SHP77 (cell line): ENCODE measurements around the gene ASB13.
"Not testable (repeated sequence)": the region's sequence is repeated elsewhere in the genome, so short reads cannot be mapped to it uniquely, and the experiment has no call there.

Source experiments
- DNase-seq, 2 experiments: peaks; one replicate each; lab custom pipeline; 2025; lab: John Stamatoyannopoulos, UW

The ASB13 gene

GRCh38 chr10:5623081-5623748 lies 43.2 kb downstream of the ASB13 start:
- DNase-seq = peak; percentile 62 to 79

DNA sequence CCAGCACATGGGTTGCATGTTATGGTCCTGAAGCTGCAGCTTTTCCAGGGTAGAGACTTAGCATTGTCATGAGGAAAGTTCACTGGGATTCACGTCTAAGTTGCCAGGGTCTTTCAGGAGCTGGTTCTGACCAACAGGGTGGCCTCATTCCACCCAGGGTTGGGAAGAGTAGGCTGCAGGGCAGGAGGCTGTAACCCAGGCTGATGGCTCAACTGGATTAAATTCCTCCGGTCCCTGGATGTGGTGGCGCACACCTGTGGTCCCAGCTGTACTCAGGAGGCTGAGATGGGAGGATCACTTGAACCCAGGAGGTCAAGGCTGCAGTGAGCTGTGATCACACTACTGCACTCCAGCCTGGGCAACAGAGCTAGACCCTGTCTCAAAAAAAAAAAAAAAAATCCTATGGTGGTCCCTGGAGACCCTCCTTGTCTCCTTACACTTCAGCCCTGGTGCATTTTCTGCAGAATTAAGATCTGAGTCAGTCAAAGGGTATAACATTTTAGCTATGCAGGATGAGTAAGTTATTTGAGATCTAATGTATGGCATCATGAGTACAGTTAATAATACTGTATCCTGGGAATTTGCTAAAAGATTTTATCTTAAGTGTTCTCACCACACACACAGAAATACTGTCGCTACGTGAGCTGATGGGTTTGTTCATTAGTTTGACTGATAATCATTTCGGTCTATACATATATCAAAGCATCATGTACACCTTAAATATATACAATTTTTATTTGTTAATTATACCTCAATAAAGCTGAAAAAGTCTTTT lies 44.0 kb downstream of the ASB13 start:
- no peak for DNase-seq

DNA sequence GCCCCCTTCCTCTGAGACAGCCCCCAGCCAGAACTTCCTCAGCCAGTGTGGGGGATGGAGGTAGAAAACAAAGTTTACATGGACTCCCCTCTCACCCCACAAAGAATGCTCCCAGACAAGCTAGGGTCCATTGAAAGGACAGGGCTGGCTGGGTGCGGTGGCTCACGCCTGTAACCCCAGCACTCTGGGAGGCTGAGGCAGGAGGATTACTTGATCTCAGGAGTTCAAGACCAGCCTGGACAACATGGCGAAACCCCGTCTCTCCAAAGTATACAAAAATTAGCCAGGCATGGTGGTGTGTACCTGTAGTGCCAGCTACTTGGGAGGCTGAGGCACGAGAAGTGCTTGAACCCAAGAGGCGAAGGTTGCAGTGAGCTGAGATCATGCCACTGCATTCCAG lies 45.0 kb downstream of the ASB13 start:
- DNase-seq = not testable (repeated sequence)

GRCh38 chr10:5620966-5621365 lies 45.4 kb downstream of the ASB13 start:
- no peak for DNase-seq

DNA sequence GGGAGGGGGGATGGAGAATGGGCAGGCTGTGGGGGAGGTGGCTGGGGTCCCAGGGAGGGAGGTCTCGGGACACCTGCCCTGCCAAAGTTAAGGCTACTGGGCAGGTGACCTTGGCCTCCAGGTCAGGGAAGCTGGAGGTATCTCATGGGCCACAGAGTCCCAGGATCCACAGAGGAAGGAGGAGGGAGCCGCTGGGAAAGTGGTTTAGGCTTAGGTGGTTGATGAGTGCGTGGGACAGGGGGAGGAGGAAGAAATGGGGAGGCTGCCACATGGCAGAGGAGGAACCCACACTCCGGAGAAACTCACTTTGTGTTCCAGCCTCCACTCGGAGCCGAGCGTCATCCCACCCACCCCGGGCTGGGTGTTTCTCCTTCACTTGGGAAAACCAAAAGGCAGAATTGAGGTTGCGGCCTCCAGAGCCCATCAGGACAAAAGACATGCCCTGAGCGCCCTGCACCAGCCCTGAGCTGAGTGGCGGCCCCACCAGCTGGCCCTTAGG lies 46.1 kb downstream of the ASB13 start:
- no peak for DNase-seq

GRCh38 chr10:5619362-5620211 lies 46.8 kb downstream of the ASB13 start:
- no peak for DNase-seq

GRCh38 chr10:5618829-5619228 lies 47.6 kb downstream of the ASB13 start:
- DNase-seq = no peak

- DNase-seq = no peak
These were observed 48.4 kb downstream of the ASB13 start for GRCh38 chr10:5618042-5618441.

GRCh38 chr10:5617521-5617920 lies 48.9 kb downstream of the ASB13 start:
- DNase-seq = no peak

DNA sequence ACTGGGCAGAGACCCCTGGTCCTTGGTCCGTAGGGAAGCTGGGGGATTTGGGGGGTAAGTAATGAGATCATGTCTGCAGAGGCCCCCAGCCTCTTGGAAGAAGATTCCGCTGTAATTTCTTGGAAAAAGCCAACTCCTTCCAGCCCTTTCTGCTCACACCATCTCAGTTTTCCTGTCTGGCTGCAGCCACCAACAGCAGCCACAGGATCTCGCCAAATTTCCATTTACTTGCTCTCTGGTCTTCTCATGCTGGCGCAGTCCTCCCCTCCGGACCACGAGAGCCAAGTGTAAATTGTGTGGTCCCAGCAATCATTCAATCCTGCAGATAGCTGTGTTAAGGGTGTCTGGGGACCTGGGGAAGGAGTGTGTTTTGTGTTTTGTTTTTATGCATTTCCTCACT lies 49.6 kb downstream of the ASB13 start:
- no peak for DNase-seq

DNA sequence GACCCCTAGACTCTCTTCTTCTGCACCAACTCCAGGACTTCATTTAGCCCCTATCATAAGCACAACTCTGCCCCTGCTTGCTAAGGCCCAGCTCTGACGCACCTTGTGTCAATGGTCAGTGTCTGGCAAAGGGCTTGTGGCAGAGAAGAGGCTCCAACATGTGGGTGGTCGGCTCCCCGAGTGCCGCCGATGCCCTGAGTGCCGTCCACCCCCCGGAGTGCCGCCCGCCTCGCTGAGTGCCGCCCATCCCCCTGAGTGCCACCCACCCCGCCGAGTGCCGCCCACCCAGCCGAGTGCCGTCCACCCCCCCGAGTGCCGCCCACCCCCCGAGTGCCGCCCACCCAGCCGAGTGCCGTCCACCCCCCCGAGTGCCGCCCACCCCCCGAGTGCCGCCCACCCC lies 50.3 kb downstream of the ASB13 start:
- DNase-seq = no peak

GRCh38 chr10:5615316-5615715 lies 51.1 kb downstream of the ASB13 start:
- DNase-seq = no peak

DNA sequence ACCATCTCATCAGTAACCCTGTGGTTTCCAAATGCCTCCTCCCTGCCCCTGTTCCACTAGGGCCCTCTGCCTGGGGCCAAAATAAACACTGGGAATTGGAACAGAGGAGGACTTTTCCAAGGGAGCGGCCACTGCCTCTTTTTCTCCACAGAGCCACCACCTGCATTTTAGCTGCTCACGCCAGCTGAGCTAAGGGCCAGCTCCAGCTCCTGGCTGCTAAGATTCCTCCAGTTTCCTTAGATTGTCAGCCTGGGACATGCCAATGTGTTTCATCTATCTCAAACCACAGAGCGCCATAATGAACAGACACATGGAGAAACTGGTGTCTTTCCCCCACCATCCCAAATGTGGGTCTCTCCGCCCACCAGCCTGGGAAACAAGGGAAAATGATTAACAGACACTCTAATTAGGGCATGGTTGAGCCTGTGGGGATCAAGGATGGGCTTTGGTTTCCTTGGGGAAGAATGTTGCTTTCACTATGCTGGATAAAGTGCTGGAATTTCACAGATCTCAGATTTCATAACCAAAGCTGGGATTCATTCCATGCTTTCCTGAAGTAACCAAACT lies 52.2 kb downstream of the ASB13 start:
- DNase-seq = no peak

- DNase-seq = no peak
These were observed 52.8 kb downstream of the ASB13 start for GRCh38 chr10:5613481-5614154.

- peak in 1 of 2 experiments; percentile 54 for DNase-seq
These were observed 54.3 kb downstream of the ASB13 start for GRCh38 chr10:5611899-5612680.

DNA sequence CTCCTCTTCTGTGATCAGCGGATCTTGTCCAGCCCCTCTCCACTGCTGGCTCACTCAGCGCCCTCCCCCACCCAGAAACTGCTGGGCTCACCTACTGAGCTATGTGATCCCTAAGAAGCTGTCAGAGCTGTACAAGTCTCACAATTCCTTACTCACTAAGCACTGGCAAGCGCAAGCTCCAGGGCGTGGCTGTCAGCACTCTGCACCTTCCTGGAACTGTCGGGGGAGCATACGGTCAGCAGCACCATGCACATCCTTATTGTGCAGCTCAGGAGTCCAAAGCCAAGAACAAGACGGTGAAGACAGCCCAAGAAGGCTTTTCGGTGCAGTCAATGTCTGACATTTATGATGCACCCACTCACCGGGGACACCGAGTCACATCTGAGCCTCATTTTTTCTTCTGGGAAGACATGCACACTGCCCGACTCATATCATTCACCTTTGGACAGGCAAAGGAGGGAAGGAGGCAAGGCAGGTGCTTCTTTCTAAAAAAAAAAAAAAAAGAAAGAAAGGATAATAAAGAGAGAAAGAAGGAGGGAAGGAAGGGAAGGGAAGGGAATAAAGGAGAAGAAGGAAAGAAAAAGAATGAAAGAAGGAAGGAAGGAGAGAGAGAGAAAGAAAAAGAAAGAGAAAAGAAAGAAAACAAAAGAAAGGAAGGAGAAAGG lies 56.3 kb downstream of the ASB13 start:
- DNase-seq = no peak

DNA sequence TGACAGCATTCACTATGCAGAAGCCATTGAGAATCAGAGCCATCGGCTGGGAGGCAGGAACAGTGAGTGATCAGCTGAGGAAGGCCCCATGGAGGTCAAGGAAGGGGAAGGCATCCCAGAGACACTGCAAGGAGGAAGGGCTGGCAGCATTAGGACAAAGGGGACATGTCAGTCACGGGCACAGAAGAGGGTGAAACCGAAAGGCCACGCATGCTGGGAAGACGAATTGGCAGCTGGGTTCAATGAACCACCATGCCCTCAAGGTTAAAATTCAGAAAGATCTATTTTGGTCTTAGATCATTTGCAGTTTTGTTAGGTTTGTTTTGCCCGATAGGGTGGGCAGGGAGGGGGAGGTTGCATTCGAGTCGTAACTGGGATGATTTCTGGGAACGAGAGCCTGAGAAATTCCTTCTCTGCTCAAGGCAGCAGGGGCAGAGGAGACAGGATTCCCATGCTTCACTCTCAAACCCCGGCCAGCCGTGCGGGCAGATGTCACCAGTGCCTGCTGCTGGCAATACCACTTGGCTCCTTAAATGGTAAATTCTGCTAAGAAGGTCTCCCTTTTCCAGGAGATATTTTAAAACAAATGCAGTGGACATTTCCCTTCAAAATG lies 57.7 kb downstream of the ASB13 start:
- DNase-seq = no peak

DNA sequence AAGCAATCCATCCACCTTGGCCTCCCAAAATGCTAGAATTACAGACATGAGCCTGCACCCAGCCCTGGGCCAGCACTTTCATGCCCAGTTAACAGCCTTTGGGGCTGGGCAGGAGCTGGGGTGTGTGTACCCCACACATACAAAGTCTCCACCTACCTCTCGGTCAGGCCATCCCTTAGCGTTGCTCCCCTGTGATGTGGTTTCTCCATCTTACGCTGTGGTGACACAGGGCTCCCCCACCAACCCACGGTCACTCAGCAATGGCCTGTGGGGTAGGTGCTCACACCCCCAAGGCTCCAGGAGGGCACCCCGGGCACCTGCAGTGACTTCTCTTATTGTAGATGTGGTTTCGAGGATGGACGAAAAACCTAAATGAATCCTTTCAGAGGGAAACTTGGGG lies 58.8 kb downstream of the ASB13 start:
- DNase-seq = no peak

DNA sequence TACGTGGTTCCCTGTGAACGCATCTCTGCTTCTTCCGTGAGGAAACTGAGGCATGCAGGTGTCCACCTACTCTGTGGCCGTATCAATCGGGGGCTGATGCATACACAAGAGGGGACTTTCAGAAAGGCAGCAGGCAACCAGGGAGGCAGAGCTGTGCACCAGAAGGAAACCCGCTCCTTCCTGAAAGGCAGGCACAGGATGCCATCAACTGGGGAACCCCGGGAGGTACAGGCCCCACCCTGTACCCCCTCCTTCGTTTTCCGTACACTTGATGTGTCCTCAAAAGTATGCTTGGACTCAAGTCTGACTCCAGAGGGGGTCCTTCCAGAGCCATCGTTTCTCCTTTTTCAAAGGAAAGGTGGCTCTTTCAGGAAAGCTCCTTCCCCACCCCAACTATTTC lies 59.5 kb downstream of the ASB13 start:
- no peak for DNase-seq

GRCh38 chr10:5606321-5606720 lies 60.1 kb downstream of the ASB13 start:
- DNase-seq = no peak
